Measurements from ENCODE around the gene USP54. TPM values are rescaled to one million over a fixed set of nuclear protein-coding genes. Genes with fewer than 3 reads are reported as not detected.

Gene USP54
- total RNA-seq, 1 experiment from 2014 or later, result 43.2 TPM

DNA sequence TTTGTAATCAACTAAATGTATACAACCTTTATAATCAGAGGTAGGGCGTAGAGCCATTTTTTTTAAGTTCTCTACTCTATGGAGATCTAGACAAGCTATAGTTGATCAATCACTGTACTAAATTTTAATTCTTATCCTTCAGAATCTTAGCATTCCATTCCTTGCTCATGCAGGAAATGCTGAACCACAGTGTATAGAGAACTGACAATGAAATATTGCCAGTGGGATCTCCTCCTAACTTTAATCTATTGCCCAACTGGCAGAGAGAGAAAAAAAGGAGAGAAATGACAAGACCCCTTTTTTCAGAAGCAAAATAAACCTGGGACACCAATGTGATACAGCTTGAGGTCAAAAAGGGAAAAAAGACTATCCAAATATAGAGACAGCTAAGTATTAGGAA, 68.9 kb downstream of the USP54 start:
- no peak for DNase-seq (ENCODE audit: low read depth)

DNA sequence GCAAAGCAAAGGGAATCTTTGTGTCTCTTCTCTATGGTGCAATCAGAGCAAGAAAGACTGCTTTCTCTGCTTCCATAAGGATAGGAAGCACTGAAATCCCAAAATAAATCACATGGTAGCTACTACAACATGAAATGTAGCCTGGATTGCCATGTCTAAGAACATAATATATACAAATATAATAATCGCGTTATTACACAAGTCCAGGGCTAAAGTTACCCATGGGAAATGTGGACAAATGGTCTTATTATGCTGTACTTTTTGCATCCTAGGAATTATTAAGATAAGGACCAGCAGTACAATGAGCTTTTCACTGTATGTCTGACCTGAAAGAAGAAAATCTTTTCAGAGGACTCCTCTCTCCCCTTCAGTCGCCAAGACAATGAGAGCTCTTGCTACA, 71.8 kb downstream of the USP54 start:
- DNase-seq (ENCODE audit: low read depth), result no peak

DNA sequence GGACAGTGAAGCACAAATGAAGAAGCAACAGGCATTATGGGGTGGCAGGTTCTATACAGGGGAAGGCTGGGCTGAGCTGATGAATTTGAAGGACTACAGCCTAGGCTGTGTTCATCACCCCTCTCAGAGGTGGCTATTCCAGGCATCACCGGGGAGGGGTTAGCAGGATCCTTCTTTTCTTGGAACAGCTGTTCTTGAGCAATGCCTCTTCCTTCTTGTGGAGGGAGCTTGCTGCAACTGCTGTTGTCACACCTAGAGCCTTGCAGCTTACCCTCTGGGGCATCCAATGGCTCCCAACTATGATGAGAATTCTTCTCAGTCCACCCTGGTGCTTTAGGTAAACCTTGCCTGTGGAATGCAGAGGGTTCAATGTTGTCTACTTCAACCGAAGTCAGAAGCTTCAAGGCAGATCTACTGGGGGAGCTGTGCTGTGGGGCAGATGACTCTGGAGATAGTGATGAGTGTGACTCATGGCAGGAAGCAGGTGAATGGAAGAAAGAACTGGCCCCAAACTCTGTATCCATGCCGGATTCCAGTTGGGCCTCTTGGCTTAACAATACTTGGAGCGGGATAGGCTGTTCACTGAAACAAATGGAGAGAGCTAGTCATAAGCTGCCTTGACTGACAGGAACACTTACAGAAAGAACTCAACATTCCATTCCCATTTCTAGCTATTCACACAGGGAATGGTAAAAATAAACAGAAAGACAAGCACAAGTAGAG, 73.8 kb downstream of the USP54 start:
- DNase-seq (ENCODE audit: low read depth), result peak; percentile 89

DNA sequence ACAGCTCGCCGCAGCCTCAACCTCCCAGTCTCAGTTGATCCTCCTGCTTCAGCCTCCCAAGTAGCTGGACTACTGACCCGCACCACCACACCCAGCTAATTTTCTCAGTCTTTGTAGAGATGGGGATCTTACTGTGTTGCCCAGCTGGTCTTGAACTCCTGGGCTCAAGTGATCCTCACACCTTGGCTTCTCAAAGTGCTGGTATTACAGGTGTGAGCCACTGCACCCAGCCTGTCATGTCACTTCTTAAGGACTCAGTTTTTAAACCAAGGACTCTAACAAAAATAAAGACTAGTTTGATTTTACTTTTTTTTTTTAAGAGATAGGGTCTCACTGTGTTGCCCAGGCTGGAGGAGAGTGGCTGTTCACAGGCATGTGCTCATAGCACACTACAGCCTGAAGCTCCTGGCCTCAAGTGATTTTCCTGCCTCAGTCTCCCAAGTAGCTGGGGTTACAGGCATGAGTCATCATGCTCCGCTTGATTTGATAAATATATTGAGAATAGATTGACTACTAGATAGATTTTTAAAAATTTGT, 78.9 kb downstream of the USP54 start:
- DNase-seq (ENCODE audit: low read depth), result no peak

DNA sequence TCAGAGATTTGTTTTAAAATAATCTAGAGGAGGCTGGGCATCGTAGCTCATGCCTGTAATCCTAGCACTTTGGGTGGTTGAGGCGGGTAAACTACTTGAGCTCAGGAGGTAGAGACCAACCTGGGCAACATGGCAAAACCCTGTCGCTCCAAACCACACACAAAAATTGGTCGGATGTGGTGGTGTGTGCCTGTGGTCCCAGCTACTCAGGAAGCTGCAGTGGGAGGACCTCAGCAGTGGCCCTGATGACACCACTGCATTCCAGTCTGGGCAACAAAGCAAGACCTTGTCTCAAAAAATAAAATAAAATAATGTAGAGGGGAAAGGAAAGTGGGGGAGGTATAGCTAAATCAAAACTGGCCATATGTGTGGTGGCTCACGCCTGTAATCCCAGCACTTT, 81.4 kb downstream of the USP54 start:
- DNase-seq (ENCODE audit: low read depth), result no peak

DNA sequence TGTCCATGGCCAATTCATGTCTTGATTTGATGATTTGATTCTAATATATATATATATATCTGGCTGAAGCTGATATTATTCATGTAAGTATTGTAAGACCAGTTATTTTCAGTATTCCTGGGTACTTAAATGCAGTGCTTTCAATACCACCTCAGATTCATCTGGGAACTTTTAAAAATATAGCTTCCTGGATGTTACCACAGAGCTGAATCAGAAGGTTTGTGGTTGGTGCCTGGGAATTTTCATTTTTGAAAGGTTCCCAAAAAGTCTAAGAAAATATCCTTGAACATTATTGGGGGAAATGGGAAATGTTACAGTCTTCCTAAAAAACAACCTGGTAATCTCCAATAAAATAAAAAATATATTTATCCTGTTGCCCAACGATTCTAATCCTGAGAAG, 84.7 kb downstream of the USP54 start:
- peak; percentile 63 for DNase-seq (ENCODE audit: low read depth)

DNA sequence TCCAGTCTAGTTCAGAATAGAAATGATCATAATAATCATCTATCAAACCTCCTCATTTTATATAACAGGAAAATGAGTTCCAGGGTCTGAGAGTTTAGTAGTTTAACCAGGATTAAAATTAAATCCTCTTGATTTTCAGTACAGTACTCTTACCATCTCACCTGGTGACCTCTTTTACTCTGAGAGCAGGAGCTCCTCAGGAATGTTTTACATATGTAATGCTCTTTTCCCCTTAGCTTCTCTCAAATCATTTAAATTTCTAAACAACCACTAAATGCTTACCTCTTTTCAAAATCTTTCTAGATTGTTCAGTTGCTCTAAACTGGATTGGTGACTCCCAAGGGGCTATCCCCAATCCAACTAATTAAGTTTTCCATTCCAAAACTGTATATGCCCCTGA, 85.1 kb downstream of the USP54 start:
- DNase-seq (ENCODE audit: low read depth), result no peak

DNA sequence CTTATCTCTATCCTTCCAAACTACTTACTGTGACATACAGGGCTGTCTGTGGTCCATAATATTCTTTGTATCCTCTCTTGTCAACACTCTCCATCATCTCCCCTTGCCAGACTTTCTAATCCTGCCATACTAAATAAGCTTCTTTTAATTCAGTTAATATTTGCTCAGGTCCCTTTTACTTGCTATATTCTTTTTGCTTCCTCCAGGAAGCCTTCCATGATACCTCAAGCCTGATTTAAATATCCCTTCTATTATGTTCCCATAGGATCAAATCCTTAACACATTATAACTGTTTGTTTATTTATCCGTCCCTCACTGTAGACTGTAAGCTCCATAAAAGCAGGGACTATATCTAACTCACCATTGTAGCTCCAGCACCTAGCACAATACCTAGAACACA, 88.1 kb downstream of the USP54 start:
- no peak for DNase-seq (ENCODE audit: low read depth)

DNA sequence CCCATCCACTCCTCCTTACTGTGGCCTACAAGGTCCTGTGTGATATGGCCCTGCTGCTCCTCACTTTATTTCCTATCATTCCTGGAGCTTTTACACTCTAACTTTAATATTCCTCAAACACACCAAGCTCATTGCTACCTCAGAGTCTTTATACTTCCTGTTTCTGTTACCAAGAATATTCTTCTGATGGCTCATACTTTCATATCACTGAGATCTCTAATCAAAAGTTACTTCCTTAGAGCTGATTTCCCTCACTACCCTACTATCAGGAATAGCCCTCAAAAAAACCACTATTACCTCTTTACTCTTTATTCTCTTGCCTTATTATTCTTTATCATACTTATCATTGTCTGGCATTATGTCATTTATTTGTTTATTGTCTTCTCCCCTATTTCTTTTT, 89.5 kb downstream of the USP54 start:
- no peak for DNase-seq (ENCODE audit: low read depth)

DNA sequence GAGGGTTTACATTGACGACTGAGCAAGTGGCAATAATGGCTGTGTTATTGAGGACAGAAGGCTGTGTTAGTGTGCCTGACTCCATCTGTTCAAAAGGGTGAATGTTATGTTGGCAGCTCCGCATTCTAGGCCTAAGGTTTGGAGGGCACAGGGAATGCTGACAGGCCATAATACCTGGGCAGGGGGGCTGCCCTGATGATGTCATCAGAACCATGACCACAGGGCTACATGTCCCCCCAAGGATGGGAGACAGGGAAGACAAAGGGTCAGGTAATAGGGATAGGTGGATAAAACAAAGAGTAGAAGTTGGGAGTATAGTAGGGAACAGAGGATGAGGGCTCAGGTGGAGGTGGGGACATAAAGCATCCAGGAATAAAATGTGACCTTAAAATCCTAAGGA, 93.5 kb downstream of the USP54 start:
- no peak for DNase-seq (ENCODE audit: low read depth)

DNA sequence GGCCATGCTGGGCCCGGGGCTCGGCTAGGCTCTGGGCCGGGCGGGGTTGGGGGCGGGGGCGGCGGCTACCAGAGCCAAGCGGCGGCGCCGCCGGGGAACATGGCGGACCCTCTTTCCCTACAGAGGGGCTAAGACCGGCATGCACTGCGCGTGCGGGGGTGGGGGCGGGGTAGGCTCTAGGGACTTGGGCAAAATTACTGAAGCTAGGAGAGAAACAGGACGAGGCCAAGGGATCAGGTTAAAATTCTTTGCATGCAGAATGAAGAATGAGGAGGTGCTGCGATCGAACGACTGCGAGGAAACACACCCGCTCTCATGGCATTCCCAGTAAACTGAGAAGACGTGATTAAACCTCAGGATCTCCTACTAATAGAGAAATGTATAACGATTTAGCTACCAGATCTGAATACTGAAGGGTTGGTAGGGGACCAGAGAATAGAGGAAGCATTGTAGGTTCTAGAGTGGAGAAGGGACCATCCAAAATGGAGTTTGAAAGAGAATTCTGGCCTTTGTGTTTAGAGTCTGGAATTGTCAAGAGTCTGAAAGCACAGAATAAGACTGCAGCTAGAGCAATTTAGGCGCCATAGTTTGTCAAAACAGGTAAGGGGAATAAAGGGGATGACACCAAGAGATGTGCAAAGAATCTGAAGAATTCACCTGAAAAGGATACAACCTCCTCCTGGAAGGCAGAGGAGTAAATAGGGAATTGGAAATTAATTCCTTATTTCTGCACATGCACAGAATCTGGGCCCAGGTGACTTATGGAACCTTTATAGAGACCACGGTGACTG, 95.1 kb downstream of the USP54 start, which contains the start of gene PPP3CB:
TSS of gene PPP3CB (minus strand) at position 141 of the 791 bp plus-strand sequence. CDS start at position 6, 135 bp downstream.
- peak; percentile 95 for DNase-seq (ENCODE audit: low read depth)

DNA sequence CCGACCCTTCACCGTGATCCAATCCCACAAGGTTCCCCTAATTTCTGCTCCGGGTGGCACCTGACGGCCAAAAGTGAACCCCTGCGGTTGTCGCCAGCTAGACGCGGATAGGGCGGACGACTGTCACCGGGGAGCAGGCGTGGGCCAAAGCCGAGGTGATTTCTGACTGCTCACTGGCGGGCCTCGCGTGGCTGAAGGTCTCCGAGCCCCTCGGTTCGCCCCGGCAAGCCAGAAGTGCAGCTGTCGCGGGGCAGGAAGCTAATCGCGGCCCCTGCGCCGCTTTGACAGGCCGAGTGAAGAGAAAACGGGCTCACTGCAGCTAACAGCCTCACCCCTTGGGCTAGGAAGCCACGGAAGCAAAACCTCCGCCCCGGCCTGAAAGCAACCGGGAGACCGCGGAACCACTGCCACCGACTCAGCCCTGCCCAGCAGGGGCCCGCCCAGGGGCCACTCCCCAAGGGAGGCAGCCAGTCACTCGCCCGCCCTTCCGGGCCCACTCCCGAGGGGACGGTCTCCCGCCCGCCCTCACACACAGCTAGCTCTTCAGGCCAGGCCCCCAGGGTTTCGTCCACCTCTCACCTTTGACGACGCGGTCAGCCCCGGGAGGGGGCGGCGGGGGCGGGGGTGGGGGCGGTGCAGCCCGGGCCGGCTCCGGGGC, 95.8 kb downstream of the USP54 start:
- peak; percentile 86 for DNase-seq (ENCODE audit: low read depth)

DNA sequence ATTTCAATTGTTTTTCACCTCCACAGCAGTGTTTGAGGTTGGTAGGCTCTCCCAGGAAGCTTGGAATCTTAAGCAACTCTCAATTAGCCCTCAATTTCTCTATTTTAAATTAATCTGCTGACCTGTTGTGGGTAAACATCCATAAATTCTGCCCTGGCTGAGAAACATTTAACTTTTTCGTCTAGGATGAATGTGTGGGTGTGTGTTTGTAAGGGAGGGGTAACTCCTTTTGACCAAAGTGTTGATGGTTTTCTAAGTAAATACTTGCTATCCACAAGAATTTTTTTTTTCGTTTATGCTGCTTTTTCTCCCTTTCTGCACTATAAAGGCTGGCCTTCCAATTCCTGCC, 96.3 kb downstream of the USP54 start:
- DNase-seq (ENCODE audit: low read depth), result no peak

DNA sequence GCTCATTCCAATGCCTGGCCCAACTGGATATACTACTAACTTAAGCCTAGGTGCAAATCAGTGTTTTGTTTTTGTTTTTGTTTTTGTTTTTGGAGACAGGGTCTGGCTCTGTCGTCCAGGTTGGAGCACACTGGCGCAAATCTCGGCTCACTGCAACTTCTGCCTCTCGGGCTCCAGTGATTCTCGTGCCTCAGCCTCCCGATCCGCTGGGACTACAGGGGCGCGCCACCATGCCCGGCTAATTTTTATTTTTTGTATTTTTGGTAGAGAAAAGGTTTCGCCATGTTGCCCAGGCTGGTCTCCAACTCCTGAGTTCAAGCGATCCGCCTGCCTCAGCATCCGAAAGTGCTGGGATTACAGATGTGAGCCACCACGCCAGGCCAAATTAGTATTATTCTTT, 96.9 kb downstream of the USP54 start:
- DNase-seq (ENCODE audit: low read depth), result no peak

DNA sequence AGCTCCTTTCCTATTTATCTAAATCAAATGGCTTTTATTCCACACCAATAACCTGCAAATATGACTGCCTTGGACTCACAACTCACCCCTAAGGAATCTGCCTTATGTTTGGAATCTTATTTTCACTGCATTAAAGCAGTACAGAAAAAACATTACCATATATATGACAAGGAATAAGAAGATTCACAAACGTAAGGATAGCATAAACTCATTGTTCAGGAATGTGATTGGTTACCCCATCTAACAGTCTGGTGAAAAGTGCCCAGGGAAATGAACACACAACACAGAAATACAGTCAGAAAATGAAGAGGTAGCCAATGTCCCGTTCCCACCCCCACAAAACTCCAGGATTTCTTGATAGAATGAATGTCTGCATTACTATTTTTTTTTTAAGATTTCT, 97.4 kb downstream of the USP54 start:
- DNase-seq (ENCODE audit: low read depth), result peak; percentile 44

DNA sequence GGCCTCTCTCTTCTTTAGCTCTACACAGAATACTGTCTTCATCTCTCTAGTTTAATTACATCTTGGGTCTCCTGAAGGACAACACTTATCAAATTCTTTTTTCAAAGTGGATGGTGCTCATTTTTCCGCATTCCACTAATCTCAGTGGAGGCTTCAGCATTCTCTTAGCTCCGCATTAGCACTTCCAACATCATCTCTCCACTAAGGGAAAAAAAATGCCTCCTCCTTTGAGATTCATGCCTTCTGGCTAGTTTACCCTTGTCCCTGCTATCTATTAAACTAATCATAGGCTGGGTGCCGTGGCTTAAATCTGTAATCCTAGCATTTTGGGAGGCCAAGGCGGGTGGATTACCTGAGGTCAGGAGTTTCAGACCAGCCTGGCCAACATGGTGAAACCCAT, 104.5 kb downstream of the USP54 start:
- DNase-seq (ENCODE audit: low read depth), result no peak

DNA sequence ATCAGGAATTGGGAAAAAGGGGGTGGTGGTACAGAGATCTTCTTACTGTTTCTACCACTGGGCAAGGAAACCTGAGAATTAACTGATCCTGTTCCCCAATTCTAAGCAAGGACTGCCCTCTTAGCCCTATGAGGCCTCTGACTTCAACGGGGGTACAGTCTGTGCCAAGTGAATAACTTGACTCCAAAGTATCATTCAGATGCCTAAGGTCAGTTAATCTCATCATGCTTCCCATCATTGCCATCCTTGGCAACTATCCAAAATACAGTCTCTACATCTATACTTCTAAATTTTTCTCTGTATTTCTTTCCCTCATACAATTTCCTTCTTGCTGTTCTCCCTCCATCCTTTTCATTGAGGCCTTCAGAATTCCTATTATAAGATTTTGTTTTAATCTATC, 105.8 kb downstream of the USP54 start:
- peak; percentile 29 for DNase-seq (ENCODE audit: low read depth)

DNA sequence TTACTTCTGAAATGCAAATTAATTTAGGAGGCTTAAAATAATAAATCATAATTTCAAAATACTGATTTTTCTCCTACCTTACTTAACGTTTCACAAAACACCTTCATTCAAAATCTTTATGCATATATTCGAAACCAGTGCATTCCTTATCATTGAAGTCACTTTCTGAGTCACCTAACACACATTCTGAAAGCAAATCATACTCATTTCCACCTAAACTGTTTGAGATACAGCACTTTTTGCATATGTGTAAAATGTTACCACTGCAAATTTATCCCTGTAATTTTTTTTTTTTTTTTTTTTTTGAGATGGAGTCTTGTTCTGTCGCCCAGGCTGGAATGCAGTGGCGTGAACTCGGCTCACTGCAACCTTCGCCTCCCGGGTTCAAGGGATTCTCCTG, 111.0 kb downstream of the USP54 start:
- peak; percentile 56 for DNase-seq (ENCODE audit: low read depth)

DNA sequence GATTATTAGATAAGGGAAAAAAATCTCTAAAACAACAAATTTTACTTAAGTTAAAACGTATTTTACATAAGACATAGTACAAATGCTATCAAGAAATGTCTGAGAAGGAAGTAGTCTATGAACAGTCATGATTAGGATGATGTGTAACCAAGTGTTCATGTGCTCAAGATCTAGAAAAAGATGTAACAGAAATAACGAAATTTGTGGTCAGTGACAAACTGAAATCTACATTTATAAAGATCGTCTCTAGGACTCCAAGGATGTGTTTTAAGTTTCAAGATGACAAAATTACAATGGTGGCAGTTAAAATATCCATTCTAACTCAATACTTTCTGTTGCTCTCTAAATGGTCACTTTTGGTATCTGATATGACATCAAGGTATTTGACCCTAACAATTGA, 112.5 kb downstream of the USP54 start:
- DNase-seq (ENCODE audit: low read depth), result peak; percentile 1

DNA sequence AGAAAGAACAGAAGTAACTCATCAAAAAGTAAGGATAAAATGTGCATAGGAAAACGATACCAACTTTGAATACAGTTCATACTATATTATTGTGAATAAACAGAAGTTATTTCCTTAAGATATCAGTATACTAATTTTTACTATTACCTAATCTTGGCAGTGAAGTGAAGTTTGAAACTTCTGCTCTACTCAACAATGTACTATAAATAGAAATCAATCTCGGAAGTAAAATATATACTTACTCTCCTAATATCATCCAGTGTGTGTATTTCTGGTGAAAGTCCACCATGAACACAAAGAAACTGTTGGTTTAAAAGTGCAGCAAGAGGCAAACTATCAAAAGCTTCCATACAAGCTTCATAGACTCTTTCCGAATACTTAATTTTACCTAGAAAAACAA, 119.9 kb downstream of the USP54 start:
- DNase-seq (ENCODE audit: low read depth), result no peak

DNA sequence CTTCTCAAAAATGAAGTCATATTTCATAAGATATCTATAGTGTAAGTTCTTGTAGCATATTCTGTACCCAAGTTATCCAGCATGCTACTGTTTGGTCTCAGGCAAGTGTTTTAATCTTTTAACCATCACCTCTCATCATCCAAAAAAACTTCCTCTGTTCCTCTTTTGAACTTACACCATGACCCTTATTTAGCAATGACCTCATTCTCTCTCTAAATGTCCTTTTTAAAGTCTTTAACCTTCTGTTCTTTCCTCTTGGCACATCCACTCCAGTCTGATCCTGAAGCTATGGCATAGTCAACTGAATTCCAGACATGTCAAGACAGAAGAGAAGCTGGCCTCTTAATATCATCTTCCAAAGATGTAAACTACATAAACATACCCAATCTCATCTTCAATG, 121.6 kb downstream of the USP54 start:
- no peak for DNase-seq (ENCODE audit: low read depth)

DNA sequence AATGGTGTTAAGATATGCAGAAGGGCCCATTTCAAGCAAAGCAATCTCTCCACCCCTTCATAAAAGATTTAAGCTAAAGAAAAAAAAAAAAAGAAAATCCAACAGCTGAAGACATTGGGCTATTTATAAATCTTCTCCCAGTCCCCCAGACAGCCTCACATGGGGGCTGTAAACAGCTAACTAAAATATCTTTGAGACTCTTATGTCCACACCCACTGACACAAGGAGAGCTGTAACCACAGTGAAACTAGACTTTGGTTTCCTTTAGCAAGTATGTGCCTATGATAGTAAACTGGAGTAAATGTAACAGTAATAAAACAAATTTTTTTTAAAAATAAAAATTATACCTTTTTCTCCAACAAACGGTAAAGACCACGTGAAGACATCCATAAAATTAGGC, 123.9 kb downstream of the USP54 start:
- DNase-seq (ENCODE audit: low read depth), result peak; percentile 17
